Upper lobe of left lung (tissue), 4 donors: ENCODE measurements around the gene CTNNAL1.

Source experiments
- CTCF ChIP-seq, 6 experiments: fragments of 450-650 bp in 4 of 6; fragments of 200-600 bp in 2 of 6; sonication (generic) in 2 of 6; IDR thresholded peaks; one replicate each; pipeline ENCODE4 v1.5.1; 2016 to 2019; ENCODE audit warnings: antibody characterized with exemption in 6 of 6
- POLR2A ChIP-seq, 4 donors: fragments of 450-650 bp; IDR thresholded peaks; one replicate each; pipeline ENCODE4 v1.5.1; 2016 to 2017; ENCODE audit warnings: antibody characterized with exemption in 4 of 4, mild to moderate bottlenecking in 2 of 4
- POLR2AphosphoS5 ChIP-seq, 2 donors: sonication (generic); formaldehyde crosslinking; IDR thresholded peaks; one replicate each; pipeline ENCODE4 v1.5.1; 2017; ENCODE audit warnings: antibody characterized with exemption in 2 of 2

GRCh38 chr9:108950168-108950567 is 63.1 kb downstream of the CTNNAL1 start:
- no peak for TF ChIP-seq CTCF (IDR thresholded peaks at IDR 0.05)
- TF ChIP-seq POLR2A (IDR thresholded peaks at IDR 0.05) = no peak
- no peak for TF ChIP-seq POLR2AphosphoS5 (IDR thresholded peaks at IDR 0.05)
